ENCODE measurements around the gene FOXA2. TPM values are rescaled to one million over a fixed set of nuclear protein-coding genes. Genes with fewer than 3 reads are reported as not detected.
A peak's percentile ranks its signal among the peaks of the same experiment; 100 is the strongest.

Gene FOXA2
- total and polyA plus RNA-seq, 10 donors: not detected

DNA sequence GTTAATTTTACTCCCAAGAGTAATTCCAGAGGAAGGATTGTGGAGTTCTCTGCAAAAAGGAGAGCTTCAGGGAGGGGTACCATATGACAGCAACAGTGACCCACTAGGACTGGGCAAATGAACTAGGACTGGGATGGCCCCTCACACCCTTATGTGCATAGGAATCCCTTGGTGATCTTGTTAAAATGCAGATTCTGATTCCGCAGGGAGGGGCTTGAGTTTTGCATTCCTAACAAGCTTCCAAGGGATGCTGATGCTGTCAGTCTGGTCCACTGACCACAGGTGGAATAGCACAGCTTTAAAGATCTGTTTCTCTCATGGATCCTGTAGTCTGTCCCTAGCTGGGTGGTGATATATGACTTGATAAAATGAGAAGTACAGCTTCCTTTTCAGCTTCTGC is 6.3 kb upstream of the FOXA2 start:
- H3K9me3 ChIP-seq: no peaks in the 10 kb centered on the region
- TF ChIP-seq POLR2AphosphoS5 (IDR thresholded peaks at IDR 0.05) (no peak), POLR2A (IDR thresholded peaks at IDR 0.05) (no peak)
- TF ChIP-seq, protein P1, sequence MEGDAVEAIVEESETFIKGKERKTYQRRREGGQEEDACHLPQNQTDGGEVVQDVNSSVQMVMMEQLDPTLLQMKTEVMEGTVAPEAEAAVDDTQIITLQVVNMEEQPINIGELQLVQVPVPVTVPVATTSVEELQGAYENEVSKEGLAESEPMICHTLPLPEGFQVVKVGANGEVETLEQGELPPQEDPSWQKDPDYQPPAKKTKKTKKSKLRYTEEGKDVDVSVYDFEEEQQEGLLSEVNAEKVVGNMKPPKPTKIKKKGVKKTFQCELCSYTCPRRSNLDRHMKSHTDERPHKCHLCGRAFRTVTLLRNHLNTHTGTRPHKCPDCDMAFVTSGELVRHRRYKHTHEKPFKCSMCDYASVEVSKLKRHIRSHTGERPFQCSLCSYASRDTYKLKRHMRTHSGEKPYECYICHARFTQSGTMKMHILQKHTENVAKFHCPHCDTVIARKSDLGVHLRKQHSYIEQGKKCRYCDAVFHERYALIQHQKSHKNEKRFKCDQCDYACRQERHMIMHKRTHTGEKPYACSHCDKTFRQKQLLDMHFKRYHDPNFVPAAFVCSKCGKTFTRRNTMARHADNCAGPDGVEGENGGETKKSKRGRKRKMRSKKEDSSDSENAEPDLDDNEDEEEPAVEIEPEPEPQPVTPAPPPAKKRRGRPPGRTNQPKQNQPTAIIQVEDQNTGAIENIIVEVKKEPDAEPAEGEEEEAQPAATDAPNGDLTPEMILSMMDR (IDR thresholded peaks at IDR 0.05 in 8 of 11, conservative IDR thresholded peaks at IDR 0.05 in 3 of 11): no peak
- intact Hi-C loops (cut with DNase I; ENCODE audit: low total_unique reads): no loop called here
- peaks cover 0 to 72% (median 24%) of the 10 kb centered on the region in 7 donors for H3K27me3 ChIP-seq (replicated peaks in 1 of 7)
- 12 to 26% (median 13%) methylated on average over 1 of the region's 1 CpG for WGBS, 5 donors
- H3K36me3 ChIP-seq: no peaks in the 10 kb centered on the region
- H3K4me1 ChIP-seq: peaks cover 0 to 13% (median 3%) of the 10 kb centered on the region in 6 donors
- H3K4me3 ChIP-seq: no peak overlapping the region
- no peak overlapping the region for H3K27ac ChIP-seq
- no peak for DNase-seq

DNA sequence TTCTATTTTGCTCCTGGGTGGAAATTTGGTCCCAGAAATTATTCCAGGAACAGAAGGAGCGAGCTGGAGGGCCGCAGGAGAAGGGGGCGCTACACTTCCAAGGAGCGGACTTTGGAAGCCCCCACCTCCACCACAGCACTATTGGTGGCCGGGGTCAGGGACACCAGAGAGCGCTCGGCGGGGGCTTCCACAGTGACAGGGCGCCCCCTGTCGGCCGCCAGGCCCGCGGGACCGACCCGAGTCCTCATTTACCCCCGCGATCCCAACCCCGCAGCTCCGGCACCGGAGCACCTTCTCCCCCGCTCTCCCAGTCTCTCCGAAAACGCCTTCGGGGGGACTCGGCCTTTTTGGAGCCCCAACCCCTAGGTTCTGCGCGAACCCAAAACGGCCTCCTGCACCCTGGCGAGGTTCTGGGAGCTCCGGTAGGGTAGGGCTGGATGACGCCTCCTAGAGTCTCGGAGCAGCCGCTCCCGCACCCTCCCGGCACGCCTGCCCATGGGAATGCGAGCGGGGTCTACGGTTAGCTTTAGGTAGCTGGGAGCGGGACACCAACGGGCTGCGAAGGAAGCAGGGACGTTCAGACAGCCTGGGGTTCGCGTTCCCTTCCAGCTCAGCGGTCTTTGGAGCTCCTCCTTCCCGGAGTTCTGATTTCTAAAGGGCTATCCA is 2.4 kb upstream of the FOXA2 start:
- intact Hi-C loops (cut with DNase I; ENCODE audit: low total_unique reads): no loop called here
- H3K36me3 ChIP-seq: no peaks in the 10 kb centered on the region
- WGBS, 5 donors: 8 to 12% (median 10%) methylated on average over 31 to 47 of the region's 47 CpGs
- no peak for TF ChIP-seq POLR2AphosphoS5 (IDR thresholded peaks at IDR 0.05)
- TF ChIP-seq POLR2A (IDR thresholded peaks at IDR 0.05): no peak
- TF ChIP-seq, protein P1 (IDR thresholded peaks at IDR 0.05 in 8 of 11, conservative IDR thresholded peaks at IDR 0.05 in 3 of 11): peak in 5 of 11 experiments; percentile 19 to 54 (median 44)
- peaks cover 4 to 100% (median 57%) of the 10 kb centered on the region in 7 donors for H3K27me3 ChIP-seq (replicated peaks in 1 of 7)
- peaks cover 0 to 3% (median 0%) of the 10 kb centered on the region in 8 donors for H3K9me3 ChIP-seq
- H3K4me1 ChIP-seq: peaks cover 6 to 50% (median 35%) of the 10 kb centered on the region in 6 donors
- peak overlapping the region in 1 of 8 donors; percentile 17 for H3K4me3 ChIP-seq
- H3K27ac ChIP-seq: no peak overlapping the region
- DNase-seq: no peak

DNA sequence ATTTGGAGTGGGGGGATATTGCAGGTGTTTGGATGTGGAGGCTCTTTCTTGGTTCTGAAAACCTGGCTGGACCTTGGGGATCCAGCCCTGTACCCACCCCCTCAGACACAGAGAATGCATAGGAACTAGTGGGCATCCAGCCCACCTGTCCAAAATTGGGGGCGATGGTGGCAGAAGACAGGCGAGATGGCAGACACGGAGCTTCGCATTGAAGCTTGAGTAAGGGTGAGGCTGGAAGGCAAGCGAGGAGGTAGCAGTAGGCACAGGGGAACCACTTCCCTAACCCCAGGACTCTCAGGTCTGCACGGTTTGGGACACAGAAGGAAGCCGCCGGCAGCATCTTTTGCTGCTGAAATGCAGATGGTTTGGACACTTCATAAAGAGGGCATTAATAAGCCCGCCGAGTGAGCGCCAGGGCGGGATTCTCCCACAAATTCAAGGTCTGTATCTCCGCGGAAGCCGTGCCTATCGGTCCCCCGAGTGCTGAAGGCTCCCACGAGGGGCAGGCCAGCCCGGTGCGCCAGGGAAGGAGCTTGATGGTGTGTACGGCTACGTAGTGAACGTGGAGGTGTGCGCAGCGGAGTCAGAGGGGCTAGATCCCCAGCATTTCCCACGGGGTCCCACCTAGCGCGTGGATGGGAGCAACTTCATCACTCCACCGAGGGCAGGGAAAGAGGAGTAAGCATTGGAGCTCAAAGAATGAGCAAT is 1.6 kb upstream of the FOXA2 start:
- peaks cover 0 to 3% (median 0%) of the 10 kb centered on the region in 8 donors for H3K9me3 ChIP-seq
- no peak for TF ChIP-seq POLR2AphosphoS5 (IDR thresholded peaks at IDR 0.05)
- TF ChIP-seq, protein P1 (IDR thresholded peaks at IDR 0.05 in 8 of 11, conservative IDR thresholded peaks at IDR 0.05 in 3 of 11): no peak
- TF ChIP-seq POLR2A (IDR thresholded peaks at IDR 0.05): no peak
- intact Hi-C loops (cut with DNase I; ENCODE audit: low total_unique reads): no loop called here
- WGBS, 5 donors: 15 to 20% (median 18%) methylated on average over 21 to 29 of the region's 29 CpGs
- no peak overlapping the region for H3K27ac ChIP-seq
- H3K36me3 ChIP-seq: no peaks in the 10 kb centered on the region
- peaks cover 4 to 100% (median 66%) of the 10 kb centered on the region in 7 donors for H3K27me3 ChIP-seq (replicated peaks in 1 of 7)
- DNase-seq: no peak
- peaks cover 6 to 51% (median 35%) of the 10 kb centered on the region in 6 donors for H3K4me1 ChIP-seq
- no peak overlapping the region for H3K4me3 ChIP-seq

Measured in spleen (tissue), 11 donors.